ENCODE data around the gene DDX17.

DDX17 gene

GRCh38 chr22:38506118-38506962 lies at the start of gene DDX17:
Gene DDX17 (minus strand): TSS chr22:38506311.
- no peak for TF ChIP-seq ZNF274 (IDR thresholded peaks at IDR 0.05; ENCODE audit: low read depth, low read length)
- H3K4me3 ChIP-seq (ENCODE audit: low read length): peak within 1 kb of the TSS; percentile 100

- no peak for TF ChIP-seq ZNF274 (IDR thresholded peaks at IDR 0.05; ENCODE audit: low read depth, low read length)
These were observed 48.2 kb upstream of the DDX17 start for GRCh38 chr22:38554281-38554680.

GRCh38 chr22:38549101-38549894 lies 43.2 kb upstream of the DDX17 start:
- no peak for TF ChIP-seq ZNF274 (IDR thresholded peaks at IDR 0.05; ENCODE audit: low read depth, low read length)
- no peak overlapping the region for H3K4me3 ChIP-seq (ENCODE audit: low read length)

More at GRCh38 chr22:38554281-38554680, 48.2 kb upstream of the DDX17 start:
- no peak overlapping the region for H3K4me3 ChIP-seq (ENCODE audit: low read length)

GRCh38 chr22:38540701-38541100 lies 34.6 kb upstream of the DDX17 start:
- H3K4me3 ChIP-seq (ENCODE audit: low read length): no peak overlapping the region
- no peak for TF ChIP-seq ZNF274 (IDR thresholded peaks at IDR 0.05; ENCODE audit: low read depth, low read length)

- no peak for TF ChIP-seq ZNF274 (IDR thresholded peaks at IDR 0.05; ENCODE audit: low read depth, low read length)
- H3K4me3 ChIP-seq (ENCODE audit: low read length): no peak overlapping the region
These were observed 25.3 kb upstream of the DDX17 start for GRCh38 chr22:38531251-38531938.

- no peak for TF ChIP-seq ZNF274 (IDR thresholded peaks at IDR 0.05; ENCODE audit: low read depth, low read length)
- H3K4me3 ChIP-seq (ENCODE audit: low read length): no peak overlapping the region
These were observed 18.3 kb upstream of the DDX17 start for GRCh38 chr22:38524429-38524828.

- H3K4me3 ChIP-seq (ENCODE audit: low read length): no peak overlapping the region
These were observed 17.4 kb upstream of the DDX17 start for GRCh38 chr22:38523479-38523878.

GRCh38 chr22:38523029-38523428 lies 16.9 kb upstream of the DDX17 start:
- TF ChIP-seq ZNF274 (IDR thresholded peaks at IDR 0.05; ENCODE audit: low read depth, low read length): no peak
- H3K4me3 ChIP-seq (ENCODE audit: low read length): no peak overlapping the region

More at GRCh38 chr22:38523479-38523878, 17.4 kb upstream of the DDX17 start:
- TF ChIP-seq ZNF274 (IDR thresholded peaks at IDR 0.05; ENCODE audit: low read depth, low read length): no peak

GRCh38 chr22:38519453-38520250 lies 13.5 kb upstream of the DDX17 start:
- TF ChIP-seq ZNF274 (IDR thresholded peaks at IDR 0.05; ENCODE audit: low read depth, low read length): no peak
- H3K4me3 ChIP-seq (ENCODE audit: low read length): no peak overlapping the region

- no peak overlapping the region for H3K4me3 ChIP-seq (ENCODE audit: low read length)
- TF ChIP-seq ZNF274 (IDR thresholded peaks at IDR 0.05; ENCODE audit: low read depth, low read length): no peak
These were observed 12.5 kb upstream of the DDX17 start for GRCh38 chr22:38518620-38519019.

- H3K4me3 ChIP-seq (ENCODE audit: low read length): no peak overlapping the region
- no peak for TF ChIP-seq ZNF274 (IDR thresholded peaks at IDR 0.05; ENCODE audit: low read depth, low read length)
These were observed 7.0 kb upstream of the DDX17 start for GRCh38 chr22:38513063-38513462.

GRCh38 chr22:38510416-38510970 lies 4.4 kb upstream of the DDX17 start:
- no peak overlapping the region for H3K4me3 ChIP-seq (ENCODE audit: low read length)
- TF ChIP-seq ZNF274 (IDR thresholded peaks at IDR 0.05; ENCODE audit: low read depth, low read length): no peak

GRCh38 chr22:38505541-38506117 lies 482 bp downstream of the DDX17 start:
- no peak for TF ChIP-seq ZNF274 (IDR thresholded peaks at IDR 0.05; ENCODE audit: low read depth, low read length)
- peak overlapping the region; percentile 100 for H3K4me3 ChIP-seq (ENCODE audit: low read length)
